HS-5 (cell line): ENCODE measurements around the gene PARD3.
A peak's percentile ranks its signal among the peaks of the same experiment; 100 is the strongest.

Experiments used
- DNase-seq: peaks from one replicate; pipeline ENCODE4 v3.0.0-alpha.2; 2012; ENCODE audit warnings: low read depth

PARD3 gene

DNA sequence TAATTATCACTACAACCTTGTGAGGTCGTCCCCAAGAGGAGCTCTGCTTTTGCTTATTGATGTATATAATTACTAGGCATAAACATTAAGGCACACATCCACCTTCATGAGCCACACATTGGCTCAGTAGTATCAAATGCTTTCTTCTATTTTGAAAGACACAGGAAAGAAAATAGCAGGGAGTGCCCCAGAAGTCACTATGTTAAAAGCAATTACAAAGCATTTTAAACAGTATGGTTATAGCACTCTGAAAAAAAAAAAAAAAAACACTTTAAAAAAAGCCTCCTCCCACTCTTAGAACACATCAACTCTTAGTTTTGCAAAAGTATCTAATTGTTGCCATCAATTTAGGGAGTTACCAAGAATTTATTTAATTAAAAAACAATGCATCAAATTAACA, 474.2 kb downstream of the PARD3 start:
- no peak for DNase-seq

DNA sequence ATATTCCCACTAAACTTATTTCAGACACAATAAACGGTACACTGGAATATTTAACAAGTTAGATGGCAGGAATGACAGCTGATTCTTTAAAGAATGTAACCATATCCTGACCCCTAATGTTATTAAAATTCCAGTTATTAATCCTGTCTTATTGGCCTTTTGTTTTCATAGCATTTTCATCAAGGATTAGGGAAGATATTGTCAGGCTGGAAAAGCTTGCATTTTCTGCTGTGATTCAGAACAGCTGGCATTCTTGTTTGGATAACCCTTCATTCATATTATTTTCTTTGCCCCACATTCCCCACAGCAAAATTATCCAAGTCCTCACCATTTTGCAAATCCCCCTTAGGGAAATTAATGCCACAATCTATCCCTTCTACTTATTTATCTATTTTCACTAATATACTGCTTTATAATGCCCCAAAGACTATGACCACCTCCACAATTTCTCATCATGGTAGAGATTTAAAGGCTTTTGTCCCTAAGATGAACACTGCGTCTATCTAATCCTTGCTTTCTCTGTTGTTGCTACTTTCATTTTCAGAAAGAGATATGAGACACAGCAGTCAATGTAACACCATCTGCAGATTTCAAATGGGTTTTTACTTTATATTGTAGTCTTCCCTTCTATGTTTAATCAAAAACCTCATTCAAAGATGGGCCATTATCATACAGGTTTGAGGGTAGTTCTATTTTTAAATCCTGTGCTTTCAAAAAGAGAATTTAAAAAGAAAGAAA, 475.1 kb downstream of the PARD3 start:
- DNase-seq, result no peak

DNA sequence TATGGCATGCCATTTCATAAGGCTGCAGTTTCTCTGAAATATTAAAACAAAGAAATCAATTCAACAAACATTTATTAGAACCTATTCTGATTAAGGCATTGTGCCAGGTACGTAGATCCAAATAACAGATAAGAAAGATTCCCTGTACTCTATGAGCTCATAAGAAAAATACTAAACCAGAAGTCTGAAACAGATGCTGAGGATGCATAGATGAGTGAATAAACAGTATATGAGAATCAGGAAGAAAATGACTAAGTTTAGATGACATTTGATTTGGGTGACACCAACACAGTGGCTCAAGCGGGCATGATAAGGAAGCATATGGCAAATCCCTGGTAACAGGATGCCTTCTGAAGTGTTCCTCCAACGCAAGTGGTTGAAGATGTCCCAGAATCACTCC, 477.2 kb downstream of the PARD3 start:
- DNase-seq, result no peak

DNA sequence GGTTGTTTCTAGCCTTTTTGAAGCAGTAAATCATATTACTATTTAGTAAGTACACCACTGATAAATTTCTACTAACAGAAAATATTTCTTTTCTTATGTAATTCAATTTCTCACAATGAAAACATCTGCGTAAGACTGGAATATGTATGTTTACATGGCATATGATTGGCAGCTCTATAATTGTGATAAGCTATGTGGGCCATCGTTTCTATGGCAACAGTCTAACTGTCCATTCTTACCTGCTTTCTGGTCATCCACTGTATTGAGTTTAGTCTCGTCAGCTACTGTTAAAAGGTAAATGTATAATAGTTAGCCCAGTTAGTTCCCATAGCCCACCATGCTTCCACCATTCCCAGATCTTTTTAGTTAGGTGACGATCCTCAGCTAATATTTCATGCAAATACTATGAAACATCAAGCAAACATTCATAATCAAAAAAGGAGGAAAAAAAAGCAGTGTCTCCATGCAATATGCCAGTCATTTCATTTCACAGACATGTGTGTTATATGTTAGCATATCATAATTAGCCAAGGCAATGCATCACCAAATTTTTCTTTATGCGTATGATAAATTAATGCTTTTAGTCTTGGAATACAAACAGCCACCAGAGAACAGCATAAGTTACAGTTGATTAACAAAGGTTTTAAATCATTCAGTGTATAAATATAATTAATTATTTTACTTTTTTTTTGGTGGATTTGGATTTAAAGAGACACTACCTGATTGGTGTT, 479.0 kb downstream of the PARD3 start:
- DNase-seq, result no peak

DNA sequence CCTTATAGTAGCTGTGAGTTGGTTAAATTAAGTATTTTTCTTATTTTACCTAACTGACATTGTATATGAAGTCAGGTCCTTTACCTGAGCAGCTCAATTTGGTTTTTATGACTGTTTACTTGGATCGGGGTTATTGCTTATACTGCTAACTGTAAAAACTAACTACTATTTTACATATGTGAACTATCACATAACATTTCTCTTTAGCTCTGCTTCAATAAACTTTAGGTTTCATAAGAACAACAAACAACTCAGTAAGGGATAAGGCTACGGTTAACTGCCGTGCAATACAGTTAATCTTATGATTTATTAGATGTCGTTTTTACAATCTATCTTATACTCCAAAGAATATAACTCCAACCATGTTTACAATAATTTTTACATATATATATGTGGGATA, 480.2 kb downstream of the PARD3 start:
- no peak for DNase-seq

DNA sequence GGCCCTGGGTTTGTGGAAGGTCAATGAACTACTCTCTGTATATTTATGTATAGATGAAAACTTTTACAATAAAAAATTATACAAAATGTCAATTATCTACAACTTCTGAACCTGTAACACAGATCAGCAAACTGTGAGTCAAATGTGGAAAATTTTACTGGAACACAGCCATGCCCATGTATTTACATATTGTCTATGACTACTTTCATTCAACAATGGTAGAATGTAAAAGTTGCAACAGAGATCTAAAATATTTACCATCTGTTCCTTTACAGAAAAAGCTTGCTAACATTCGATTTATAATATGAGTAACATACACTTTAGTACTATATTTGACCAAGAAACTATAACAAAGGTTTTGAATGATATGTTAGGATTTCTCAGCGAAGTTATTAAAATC, 481.6 kb downstream of the PARD3 start:
- DNase-seq, result no peak

DNA sequence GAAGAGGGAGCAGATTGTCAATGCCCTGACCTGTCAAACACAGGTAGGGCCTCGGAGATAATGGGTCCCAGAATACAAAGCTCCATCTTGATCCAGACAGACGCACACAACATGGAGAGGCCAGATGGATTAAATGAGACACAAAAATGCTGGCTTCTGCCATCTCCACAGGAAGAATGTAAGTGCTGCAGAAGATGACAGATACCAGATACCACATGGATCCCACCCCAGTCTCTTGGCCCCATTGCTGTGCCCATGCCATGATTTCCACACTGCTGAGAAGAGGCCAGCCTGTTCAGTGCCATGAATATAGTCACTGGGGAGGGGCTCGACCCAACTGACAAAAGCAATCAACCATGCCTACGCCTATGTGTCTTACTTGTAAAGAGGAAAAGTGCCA, 487.9 kb downstream of the PARD3 start:
- DNase-seq, result no peak

DNA sequence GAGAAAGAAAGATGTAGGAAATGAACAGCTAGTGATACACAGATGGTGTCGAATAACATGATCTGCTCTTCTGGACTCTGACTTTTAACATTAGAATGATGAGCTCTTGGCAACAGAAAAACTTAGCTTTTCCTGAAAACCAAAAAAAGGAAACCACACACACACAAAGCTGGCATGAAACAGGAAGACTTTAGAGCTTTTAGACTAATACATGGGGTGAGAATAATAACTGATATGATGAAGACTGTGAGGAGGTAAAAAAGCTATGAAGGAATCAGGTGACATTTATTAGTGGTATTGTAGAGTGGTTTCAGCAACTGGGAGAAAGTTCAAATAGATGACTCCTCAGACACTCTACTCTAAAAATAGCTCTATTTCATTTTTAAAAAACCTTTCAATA, 491.9 kb downstream of the PARD3 start:
- DNase-seq, result no peak

DNA sequence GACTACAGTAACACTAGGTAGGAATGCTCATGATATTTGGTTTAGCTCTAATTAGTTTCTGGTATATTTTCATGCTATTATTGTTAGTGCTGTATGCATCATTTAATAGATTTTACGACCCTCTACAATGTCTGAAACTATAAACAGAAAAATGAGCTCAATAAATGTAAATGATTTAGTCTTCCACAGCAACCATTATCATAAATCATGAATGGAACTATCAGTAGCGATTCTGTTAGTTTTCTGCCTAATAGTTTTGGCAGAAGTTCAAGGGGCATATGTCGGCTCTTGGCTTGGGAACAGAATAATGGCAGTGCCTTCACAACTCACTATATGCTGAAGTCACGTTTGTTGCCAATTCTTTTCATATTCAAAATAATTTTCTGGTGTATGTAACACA, 494.8 kb downstream of the PARD3 start:
- DNase-seq, result no peak

DNA sequence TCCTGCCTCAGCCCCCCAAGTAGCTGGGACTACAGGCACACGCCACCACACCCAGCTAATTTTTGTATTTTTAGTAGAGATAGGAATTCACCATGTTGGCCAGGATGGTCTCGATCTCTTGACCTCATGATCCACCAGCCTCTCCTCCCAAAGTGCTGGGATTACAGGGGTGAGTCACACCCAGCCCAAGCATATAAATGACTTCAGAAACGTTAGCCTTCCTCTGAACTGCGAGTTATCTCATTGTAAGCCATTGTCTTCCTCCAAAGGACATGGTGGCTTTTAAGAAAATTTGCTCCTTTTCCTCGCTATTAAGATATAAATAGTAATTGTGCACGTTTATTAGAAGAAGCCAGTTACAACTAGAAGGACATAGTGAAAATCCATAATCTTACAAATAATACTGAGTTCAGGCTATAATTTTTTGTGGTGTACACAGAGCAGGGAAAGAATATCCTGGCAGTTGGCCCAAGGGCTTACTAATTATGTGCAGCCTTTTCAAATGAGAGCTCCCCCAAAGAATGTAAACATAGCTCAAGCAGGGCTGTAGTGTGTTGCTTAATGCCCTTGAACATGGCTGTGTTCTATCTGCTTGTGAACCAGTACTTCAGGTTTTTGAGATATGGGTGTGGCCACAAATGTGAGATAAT, 495.8 kb downstream of the PARD3 start:
- DNase-seq, result peak; percentile 57

DNA sequence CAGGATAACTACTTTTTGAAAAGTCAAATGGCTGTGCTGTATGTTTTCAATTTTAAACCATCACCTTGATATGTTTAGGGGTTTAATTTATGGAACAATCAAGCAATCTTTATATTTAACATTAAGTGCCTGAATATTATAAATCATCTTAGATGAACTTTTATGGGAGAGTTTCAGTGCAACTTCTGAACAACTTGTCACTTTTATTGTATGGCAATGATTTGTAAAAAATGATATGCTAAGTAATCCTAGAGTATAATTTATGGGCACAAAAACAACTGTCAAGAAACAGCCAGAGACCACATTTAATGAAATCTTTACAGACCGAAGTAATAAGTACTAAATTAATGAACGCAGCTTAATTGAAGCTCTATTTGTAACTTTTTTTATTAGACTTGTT, 498.9 kb downstream of the PARD3 start:
- no peak for DNase-seq

DNA sequence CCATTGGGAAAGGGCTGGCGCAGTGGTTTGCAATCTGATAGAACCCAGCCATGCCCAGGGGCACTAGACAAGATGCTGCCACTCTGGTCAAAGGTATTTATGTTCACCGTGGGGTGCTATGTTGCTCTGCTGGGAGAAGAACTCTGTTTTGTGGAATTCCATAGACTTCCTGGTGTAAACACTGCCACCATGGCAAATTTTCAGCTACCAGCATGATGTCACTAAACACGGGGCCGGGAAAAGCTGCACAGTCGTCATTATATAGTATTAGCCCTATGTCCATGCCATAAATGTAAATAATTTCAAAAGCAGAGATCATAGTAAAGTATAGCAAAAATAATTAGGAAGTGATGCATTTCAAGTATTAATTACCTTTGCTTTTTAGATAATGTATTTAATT, 500.6 kb downstream of the PARD3 start:
- DNase-seq, result no peak

DNA sequence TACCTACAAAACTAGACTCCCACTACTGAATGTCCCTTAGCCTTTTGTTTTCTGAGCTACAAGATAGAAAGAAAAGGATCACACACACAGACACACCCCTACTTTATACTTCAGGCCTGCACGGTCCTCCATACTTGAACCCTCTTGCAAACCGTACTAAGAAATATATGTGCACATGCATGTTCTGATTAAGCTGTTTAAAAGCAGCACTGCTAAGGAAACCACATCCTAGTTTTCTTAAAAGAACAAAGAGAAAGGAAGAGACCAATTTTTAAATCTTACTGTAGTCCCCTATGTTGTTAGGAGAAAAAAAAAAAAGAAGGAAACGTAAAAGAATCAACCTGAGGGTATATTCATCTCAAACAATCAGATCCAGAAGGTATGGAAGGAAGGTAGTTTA, 501.2 kb downstream of the PARD3 start:
- no peak for DNase-seq

DNA sequence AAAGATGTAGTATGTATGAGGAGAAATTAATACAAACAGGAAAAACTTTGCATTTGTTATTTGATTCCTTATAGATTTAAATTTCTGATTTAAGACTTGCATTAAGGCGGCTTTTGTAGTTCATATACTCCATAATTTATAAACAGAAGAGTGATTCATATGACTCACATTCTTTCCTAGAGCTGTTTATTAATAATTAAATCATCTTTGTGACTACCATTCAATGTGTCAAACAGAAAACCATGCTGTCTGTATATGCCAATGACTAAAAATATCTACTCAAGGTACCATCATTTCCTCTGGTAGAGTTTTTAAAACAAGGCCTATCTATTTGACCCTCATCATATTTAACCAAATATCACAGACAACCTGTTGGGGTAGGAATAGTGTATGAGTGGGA, 501.7 kb downstream of the PARD3 start:
- DNase-seq, result no peak

DNA sequence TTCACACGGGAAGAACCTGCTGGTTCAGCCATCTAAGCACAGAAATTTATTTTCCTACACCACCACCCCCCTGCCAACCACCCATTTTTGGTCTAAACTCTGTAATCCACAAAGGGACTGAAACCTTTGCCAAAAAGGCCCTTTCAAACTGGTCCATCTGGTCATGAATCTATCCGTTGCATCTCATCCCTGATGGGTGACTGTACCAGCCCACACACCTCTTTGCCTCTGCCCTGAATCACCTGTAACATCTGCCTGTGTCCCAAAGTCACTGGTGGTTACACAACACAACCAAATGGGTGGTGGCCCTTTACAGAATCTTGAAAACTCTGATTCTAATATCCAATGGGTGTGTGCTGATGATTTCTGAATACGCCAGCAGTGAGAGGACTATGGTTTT, 503.4 kb downstream of the PARD3 start:
- DNase-seq, result no peak

DNA sequence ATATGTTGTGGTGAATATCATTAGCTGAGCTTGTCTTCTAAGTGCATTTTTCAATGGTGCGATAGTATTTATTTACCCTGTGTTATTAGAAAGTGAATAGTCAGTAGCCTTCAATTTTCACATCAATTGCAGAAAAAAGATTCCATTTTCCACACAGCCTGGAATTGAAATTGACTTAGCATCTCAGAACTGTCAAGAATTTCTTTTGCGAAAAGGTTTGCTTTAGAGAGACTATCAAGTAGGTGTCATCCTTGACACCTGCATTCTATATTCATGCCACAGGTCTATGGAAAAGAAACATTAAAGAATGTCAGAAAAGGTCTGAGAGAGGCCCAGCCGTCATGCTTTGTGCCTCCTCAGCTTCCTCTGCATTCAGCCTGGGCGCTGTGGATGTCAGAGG, 504.9 kb downstream of the PARD3 start:
- no peak for DNase-seq

DNA sequence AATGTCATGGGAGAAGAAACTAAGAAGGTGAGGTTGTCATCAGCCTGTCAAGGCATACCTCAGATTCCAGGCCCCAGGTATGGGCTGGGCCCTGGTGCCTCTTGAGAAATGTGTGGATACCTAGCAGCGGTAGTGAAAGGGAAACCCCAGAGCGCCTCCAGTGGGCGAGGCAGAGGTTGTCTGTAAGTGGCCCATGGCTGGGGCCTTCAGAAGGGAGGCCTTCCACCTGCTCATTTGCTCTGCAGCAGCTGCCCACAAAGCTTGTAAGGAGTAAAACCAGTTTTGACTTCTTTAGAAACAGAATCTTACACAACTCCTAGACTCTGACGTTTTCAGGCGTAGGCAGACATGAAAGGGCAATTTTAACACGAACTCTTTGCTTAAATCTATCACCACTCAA, 509.9 kb downstream of the PARD3 start:
- no peak for DNase-seq

DNA sequence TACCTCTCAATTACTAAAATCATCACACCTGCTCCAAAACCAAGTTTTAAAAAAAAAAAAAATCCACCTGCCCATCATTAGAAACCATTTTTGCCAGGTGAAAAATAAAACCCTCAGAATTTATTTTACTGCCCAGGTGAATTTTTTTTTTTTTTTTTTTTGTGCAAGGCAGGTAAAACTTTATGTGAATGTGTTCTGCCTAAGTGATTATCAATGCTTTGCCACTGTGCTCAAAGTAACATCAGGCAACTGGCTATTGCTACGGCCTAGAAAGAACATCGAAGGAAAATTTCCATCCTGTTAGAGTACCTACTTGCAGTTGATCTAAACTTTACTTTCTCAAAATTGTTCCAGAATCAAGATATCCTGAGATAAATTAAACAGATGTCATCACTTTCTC, 512.1 kb downstream of the PARD3 start:
- DNase-seq, result no peak

DNA sequence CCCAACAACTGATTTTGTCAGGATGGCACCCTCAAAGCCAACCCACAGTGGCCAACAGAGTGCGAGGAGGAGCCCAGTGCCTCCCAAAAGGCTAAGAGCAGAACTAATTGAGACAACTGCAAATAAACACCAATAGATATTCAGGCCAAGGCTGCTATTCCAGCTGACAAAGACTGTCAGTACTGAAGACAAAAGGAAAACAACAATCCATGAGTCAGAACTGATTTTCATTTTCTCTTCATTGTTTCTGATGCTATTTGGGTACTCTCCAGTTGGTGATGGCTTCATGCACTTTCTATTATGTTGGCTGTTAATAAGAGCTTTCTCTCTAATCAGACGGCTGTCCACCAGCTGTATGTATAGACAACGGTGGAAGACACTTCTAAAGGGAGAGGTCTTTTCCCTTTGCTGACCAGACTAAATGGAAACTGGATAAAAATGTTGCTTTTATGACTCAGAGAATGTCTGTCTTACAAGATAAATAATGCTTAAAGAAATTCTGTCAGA, 515.9 kb downstream of the PARD3 start:
- DNase-seq, result no peak

DNA sequence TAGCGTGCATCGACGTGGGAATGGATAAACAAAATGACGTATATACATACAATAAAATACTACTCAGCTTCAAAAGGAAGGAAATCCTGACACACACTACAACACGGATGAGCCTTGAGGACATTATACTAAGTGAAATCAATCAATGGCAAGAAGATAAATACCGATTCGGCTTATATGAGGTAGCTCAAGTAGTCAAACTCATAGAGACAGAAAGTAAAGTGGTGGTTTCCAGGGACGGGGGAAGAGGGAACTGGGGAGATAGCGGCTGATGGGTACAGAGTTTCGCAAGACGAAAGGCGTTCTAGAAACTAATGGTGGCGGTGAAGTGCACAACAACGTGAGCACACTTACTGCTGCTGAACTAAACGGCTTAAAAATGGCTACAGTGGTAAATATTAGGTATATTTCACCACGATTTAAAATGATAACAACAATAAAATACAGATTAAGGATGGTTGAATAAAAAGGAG, 516.7 kb downstream of the PARD3 start:
- no peak for DNase-seq

DNA sequence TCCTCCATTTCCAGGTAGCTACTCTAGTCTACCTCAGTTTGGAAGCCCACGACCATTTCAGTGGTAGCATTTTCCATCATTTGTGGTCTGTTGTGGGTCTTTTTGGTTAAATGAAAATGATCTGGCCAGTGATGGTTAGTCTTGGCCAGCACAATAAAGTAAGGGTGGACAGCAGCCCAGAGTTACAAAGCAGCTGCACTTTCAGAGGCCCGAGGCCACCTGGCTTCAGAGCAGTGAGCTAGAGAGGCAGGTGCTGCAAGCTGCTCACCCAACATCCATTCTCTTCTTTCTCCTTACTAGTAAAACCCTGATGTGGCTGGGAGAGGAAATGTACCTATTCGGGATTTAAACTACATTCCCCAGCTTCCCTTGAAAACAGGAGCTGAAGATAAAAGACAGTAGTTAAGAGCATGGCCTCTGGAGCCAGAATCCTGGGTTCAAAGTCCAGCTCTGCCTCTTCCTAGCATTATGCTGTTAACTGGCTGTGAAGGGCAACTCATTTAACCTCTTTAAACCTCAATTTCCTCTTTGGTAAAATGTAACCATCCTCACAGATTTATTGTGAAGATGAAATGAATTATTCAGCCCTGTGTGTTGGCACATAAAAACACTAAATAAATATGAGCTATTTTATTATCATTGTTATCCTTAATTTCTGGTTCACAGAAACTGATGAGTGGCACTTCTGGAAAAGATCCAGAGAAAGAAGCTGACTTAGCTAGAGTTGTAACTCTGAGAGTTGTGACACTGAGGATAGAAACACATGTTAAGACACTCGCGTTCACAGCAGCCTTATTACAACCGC, 517.4 kb downstream of the PARD3 start:
- DNase-seq, result no peak

DNA sequence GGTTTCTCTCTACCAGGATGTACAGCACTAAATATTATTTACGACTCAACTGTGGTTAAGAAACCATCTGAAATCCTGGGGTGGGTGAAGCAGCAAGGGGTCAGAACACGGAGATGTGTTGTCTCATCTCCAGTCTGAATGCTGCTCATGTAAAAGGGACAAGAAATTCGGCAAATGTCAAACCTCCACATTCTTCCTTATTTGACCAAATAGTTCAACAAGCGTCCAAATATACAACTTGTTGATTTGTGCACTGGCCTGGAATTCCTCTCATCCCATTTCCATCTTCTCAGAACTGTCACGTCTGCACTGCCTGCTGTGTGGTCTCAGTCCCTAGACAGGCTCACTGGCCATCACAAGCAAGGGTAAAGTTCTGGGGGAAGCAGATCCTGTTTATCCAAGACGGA, 520.0 kb downstream of the PARD3 start:
- DNase-seq, result no peak
